Activated CD8-positive, alpha-beta memory T cell treated with anti-CD3 and anti-CD28 coated beads for 24 hours (primary cell): ENCODE measurements around the gene PPP2R5E.

Source experiments
- DNase-seq: peaks from one replicate; pipeline ENCODE4 v3.0.0-alpha.2; 2020

The PPP2R5E gene

DNA sequence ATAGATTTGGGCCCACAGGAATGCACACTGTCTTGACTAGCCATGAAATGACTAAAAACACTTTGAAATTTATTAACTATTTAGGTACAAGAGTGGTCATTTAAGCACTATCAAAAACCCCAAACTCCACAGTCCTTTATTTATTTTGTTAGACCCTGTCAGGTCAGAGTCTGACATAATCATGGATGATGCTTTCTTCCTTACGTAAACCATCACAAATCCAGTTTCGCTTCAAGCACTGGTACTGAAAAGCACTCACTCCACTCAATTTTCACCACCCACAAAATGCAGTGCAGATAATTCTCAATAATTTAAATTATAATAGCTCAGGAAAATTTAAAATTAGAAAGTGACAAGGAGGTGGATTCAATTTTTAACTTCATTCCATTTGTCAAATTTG lies 25.8 kb downstream of the PPP2R5E start:
- DNase-seq, result no peak

DNA sequence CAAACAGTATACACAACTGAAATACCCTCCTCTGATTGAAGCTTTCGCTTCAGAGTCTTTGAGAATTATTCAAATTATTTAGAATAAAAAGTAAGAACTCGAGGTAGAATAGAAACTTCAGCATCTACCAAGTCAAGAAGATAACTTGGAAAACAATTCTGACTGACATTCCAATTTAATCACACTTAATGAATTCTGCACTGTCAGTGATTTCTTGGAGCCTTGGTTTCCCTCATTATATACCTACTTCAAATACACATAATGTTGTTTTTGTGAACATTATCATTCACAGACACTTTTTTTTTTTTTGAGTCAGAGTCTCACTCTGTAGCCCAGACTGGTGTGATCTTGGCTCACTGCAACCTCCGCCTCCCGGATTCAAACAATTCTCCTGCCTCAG lies 27.9 kb downstream of the PPP2R5E start:
- no peak for DNase-seq

DNA sequence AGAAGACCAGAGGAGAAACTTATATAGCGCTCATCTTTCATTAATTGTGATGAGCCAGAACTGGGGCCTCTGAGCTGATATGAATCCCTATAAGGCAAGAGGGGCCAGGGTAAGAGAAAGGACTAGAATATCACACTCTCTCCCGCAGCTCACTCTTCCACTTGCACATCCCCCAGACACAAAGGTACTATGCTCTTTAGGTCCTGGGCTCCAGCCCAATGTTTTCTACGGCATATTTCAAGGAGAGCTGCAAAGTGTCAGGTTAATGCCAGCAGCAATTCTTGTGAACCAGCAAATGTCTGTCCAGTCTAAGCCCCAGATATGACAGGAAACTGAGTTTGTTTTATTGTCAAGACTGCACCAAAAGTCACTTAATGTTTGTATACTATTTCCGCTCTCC lies 29.4 kb downstream of the PPP2R5E start:
- DNase-seq, result no peak

DNA sequence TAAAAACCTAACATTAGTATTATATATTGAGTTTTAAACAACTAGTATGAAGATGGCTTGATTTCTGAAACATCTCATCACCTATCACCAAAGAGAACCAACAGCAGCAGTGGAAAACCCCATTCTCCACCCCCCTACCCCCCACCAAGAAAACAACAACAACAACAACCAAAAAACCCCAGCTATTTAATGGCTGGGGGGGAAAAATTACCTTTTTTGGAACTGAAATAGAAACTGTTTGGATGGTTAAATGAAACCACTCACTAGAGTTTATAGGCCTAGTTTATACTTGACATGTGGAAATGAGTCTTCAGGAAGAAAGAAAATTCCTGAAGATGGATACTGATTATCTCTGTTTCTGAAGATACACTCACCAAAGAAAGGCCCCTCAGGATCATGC lies 30.3 kb downstream of the PPP2R5E start:
- no peak for DNase-seq

DNA sequence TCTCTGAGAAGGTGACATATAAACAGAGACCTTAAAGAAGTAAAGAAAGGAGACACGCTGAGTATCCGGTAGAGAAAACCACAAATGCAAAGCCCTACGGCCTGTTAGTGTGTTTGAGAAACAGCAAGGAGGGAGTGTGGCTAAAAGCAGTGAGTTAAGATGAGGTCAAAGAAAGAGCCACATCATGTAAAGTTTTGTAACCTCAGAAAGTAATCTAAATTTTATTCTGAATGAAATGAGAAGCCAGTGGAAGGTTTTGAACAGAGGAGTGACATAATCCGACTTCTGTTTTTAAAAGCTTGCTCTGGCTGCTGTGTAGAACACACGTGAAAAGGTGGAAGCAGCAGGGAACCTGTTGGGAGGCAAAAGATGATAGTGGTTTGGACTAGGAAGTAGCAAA lies 32.6 kb downstream of the PPP2R5E start:
- no peak for DNase-seq

DNA sequence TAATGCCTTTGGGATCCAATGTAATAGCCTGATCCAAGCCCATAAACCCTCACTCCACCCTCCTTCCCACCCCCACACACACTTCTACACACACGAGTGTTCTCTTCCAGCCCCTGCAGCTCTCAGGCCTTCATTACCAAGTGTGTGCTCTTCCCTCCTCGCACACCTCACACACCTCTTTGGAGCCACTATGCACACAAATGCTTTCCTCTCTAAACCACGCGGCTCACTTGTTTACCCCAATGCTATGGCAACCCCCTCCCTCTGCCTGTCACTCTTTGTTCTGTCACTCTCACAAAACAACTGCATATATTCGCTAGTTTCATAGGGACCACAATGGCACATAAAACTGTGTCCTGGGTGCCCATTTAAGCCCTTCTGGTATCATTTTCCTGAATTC lies 35.1 kb downstream of the PPP2R5E start:
- no peak for DNase-seq

- DNase-seq, result no peak
Measured at GRCh38 chr14:63504648-63505047, 38.5 kb downstream of the PPP2R5E start.

DNA sequence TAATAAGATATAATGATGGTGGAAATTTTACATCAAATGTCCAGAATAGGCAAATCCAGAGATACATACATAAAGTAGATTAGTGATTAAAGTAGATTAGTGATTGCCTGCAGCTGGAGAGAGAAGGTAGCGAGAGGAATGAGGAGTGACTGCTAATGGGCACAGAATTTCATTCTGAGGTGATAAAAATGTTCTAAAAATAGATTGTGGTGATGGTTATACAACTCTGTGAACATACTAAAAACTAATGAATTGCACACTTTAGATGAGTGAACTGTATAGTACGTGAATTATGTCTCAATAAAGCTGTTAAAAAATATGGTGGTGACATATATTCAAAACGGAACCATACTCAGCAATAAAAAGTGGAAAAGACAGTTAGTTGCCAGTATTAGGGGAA lies 41.7 kb downstream of the PPP2R5E start:
- no peak for DNase-seq

DNA sequence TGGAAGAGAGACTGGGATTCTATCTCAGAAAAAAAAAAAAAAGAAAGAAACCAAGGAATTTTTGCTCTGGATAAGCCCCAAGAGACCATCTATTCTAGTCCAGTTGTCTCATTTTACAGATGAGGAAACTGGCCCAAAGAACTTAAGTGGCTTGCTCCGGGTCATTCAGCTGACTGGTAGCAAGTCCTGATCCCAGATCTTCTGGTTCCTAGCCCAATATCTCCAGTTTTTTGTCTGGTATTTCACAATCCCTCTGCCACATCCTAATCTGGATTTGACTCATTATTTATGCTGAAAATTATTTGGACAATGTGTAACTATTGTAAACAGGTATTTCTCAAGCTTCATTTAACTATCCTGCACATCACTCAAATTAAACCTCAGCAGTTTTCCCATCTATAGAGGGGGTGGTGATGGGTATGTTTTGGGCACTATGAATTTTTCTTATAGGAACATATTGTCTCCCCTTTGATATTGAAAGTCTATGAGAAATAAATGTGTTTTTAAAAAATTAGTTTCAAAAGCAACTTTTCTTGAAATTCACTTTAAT lies 43.4 kb downstream of the PPP2R5E start:
- no peak for DNase-seq

- no peak for DNase-seq
Measured at GRCh38 chr14:63496837-63497400, 46.3 kb downstream of the PPP2R5E start.

- no peak for DNase-seq
Measured at GRCh38 chr14:63493246-63493645, 49.9 kb downstream of the PPP2R5E start.

- DNase-seq, result no peak
Measured at GRCh38 chr14:63492391-63492790, 50.8 kb downstream of the PPP2R5E start.

GRCh38 chr14:63487724-63488123 lies 55.5 kb downstream of the PPP2R5E start:
- DNase-seq, result no peak

GRCh38 chr14:63486738-63487137 lies 56.4 kb downstream of the PPP2R5E start:
- DNase-seq, result no peak

DNA sequence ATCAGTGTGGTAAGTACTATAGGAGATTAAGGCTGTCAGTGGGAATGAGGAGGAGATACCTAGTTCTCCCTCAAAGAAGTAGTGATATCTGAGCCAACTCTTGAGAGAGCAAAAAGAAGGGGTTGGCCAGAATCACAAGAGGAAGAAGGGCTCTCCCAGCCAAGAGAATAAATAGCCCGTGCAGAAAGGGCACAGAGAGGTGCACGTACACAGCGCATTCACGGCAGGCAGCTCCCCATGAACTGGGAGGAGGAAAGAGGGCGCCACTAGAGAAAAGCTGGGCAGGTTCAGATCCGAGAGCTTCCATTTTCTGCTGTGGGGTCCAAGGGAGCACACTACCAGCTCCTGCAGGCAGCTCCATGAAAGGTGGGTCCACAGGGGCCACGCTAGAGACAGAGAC lies 59.9 kb downstream of the PPP2R5E start:
- no peak for DNase-seq

GRCh38 chr14:63480599-63480998 lies 62.6 kb downstream of the PPP2R5E start:
- no peak for DNase-seq

GRCh38 chr14:63478437-63478852 lies 64.7 kb downstream of the PPP2R5E start:
- DNase-seq, result no peak

DNA sequence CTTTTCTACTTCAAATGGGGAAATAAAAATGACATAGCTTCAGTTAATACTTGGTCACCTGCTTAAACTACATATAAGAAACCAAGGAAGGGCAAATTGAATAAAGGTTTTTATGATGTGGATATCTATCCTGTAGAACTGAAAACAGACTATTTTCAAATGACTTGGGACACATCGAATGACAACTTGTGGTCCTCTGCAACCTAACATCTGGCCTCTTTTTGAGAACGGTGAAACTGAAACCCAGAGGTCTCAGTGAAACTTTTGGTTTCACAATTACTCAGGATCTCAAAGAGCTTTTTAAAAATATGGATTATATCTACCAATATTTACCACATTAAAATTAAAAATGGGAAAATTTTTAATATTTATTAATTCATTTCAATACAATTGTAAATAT lies 65.2 kb downstream of the PPP2R5E start:
- DNase-seq, result no peak

- no peak for DNase-seq
Measured at GRCh38 chr14:63477556-63477955, 65.6 kb downstream of the PPP2R5E start.

GRCh38 chr14:63475761-63476160 lies 67.4 kb downstream of the PPP2R5E start:
- DNase-seq, result no peak

- no peak for DNase-seq
Measured at GRCh38 chr14:63474844-63475243, 68.3 kb downstream of the PPP2R5E start.

DNA sequence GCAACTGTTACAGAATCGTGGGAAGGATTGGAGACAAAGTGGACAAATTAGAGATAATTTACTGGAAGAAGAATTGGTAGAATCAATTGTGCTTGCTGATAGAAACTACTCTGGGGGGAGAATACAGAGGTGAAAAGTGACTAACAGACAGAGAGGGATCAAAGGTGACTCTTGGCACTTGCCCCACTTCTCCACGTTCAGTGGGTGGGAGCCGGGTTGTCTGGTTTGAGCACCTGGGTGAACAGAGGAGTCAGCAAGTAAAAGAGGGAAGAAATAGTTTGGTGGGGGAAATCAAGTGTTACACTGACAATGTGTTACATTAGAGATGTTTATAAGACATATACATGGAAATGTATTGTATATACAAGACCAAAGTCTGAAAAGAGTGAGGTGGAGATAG lies 69.1 kb downstream of the PPP2R5E start:
- DNase-seq, result no peak

DNA sequence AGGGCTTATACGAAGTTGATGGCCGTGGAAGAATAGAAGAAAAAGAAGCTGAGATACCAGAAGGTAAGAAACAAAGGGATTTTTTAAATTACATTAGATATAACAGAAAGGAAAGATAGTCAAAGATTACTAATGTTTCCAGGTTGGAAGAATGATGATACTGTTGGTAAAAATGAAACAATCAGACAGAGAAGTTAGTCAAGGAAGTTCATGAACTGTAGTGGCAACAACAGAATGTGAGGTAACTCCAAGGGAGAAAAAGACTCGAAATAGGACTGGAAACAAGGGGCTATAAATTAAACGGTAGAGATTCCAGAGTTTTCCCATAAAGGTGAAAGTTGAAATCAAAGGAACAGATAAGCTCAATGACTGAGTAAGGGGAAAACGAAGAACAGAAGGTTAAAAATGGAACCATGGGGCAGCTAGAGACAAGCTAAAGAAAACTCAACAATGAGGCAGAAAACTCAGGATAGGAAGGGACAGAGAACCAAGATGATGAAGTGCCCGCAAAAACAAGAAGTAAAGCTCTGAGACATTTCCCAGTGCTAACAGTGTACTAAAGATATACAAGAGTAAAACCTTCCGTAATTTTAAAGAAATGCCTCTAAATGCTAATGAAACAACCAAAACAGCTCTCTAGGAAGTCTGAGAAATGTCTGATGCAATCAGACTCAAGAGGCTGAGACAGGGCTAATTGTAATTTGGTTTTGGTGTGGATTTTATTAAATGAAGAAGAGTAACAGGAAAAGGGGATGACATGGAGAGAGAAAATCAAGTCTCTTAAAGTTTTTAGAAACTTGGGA lies 70.0 kb downstream of the PPP2R5E start:
- DNase-seq, result no peak

DNA sequence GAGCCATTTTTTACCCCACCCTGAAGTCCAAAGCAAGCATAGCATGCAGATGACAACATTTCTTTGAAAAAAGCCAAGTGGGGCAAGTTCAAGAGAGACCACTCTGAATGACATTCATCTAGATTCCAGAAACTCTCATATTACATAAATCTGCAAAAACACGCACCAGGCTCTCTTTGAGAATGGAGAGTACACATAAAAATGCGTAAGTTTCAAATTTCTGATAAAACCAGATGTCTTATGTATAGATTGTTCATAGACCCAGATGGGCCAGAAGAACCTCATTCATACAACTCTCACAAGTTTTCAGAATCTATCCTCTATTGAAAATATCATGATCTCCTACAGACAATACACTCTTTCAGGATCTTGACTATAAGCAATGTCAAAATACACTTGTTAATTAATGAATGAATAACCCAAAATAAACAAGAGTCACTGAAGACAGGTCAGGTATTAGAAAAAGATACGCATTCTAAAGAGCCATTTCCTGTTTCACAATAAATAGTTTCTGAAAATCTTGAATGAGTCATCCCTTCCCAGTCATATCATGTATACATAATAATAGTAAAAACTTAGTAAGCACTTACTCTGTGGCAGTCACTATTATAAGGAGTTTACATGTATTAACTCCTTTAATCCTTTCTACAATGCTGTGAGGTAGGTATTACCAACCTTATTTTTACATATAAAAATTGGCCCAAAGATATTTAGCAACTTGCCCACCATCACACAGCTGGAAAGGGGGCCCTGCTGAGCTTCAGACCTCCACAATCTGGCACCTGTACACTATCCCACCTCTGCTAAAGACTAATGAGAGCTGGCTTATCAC lies 72.0 kb downstream of the PPP2R5E start:
- no peak for DNase-seq
